ENCODE results near the gene SCRT2. TPM values are rescaled to one million over a fixed set of nuclear protein-coding genes. Genes with fewer than 3 reads are reported as not detected.

Gene SCRT2
- total RNA-seq, 1 experiment from 2014 or later: not detected

- CTCF ChIA-PET: interaction anchor here (0.6 to 3.0 kb wide), 2 partner anchors 80 to 85 kb away, joined by 3 to 20 read pairs; no protein-coding TSS in a partner anchor
- BruUV-seq (replicated peaks): no TSS peak
- Histone ChIP-seq H3K36me3 (ENCODE audit: control insufficient read depth, insufficient read depth, low read length) (peaks cover 3% of the 10 kb centered on the region; the same call in 1 of the 2 replicates), H3K27me3 (ENCODE audit: control insufficient read depth, insufficient read depth, low read length) (no peaks in the 10 kb centered on the region), H3K27ac (ENCODE audit: low read length) (no peak overlapping the region), H3K4me3 (ENCODE audit: low read depth in 2 of 2, low read length in 2 of 2) (no peak overlapping the region), H3K9me3 (ENCODE audit: control insufficient read depth, insufficient read depth, low read depth, low read length) (peaks cover 5% of the 10 kb centered on the region; the same call in 1 of the 2 replicates), H3K4me1 (ENCODE audit: control insufficient read depth, insufficient read depth, low read length) (peaks cover 13% of the 10 kb centered on the region)
- no peak for DNase-seq (ENCODE audit: low read depth, low spot score)
- intact Hi-C loops (cut with micrococcal nuclease; ENCODE audit: unreplicated experiment) (no loop called here), in situ Hi-C loops (cut with HindIII; ENCODE audit: low pct_unique_long_range_greater_than_20kb, low sequenced_read_pairs) (no loop called here)
- POLR2A ChIA-PET: no interaction called here
- no peak for ATAC-seq
- TF ChIP-seq, protein P1, sequence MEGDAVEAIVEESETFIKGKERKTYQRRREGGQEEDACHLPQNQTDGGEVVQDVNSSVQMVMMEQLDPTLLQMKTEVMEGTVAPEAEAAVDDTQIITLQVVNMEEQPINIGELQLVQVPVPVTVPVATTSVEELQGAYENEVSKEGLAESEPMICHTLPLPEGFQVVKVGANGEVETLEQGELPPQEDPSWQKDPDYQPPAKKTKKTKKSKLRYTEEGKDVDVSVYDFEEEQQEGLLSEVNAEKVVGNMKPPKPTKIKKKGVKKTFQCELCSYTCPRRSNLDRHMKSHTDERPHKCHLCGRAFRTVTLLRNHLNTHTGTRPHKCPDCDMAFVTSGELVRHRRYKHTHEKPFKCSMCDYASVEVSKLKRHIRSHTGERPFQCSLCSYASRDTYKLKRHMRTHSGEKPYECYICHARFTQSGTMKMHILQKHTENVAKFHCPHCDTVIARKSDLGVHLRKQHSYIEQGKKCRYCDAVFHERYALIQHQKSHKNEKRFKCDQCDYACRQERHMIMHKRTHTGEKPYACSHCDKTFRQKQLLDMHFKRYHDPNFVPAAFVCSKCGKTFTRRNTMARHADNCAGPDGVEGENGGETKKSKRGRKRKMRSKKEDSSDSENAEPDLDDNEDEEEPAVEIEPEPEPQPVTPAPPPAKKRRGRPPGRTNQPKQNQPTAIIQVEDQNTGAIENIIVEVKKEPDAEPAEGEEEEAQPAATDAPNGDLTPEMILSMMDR (IDR thresholded peaks at IDR 0.05): no peak
- no peak for TF ChIP-seq TCF7L2 (IDR thresholded peaks at IDR 0.05; ENCODE audit: low read depth, low read length)
- TF ChIP-seq POLR2AphosphoS5 (IDR thresholded peaks at IDR 0.05; ENCODE audit: low read depth, low read length): no peak
- no peak for TF ChIP-seq SIN3A (IDR thresholded peaks at IDR 0.05; ENCODE audit: borderline replicate concordance, insufficient read depth, low read depth, low read length)
- no peak for TF ChIP-seq REST (IDR thresholded peaks at IDR 0.05; ENCODE audit: insufficient read depth in 1 of 2, low read depth in 2 of 2, low read length in 1 of 2)
Measured at GRCh38 chr20:646868-647233, 28.8 kb downstream of the SCRT2 start.

GRCh38 chr20:646107-646867, 29.3 kb downstream of the SCRT2 start:
- ChIA-PET CTCF (interaction anchor here (0.6 to 3.0 kb wide), 8 partner anchors 19 to 299 kb away, joined by 3 to 20 read pairs (median 3); no protein-coding TSS in a partner anchor), POLR2A (interaction anchor here (0.5 to 0.6 kb wide), 3 partner anchors 33 to 54 kb away, joined by 3 to 4 read pairs (median 3); no protein-coding TSS in a partner anchor)
- in situ Hi-C loops (cut with HindIII; ENCODE audit: low pct_unique_long_range_greater_than_20kb, low sequenced_read_pairs): no loop called here

More at GRCh38 chr20:646107-646867, 29.3 kb downstream of the SCRT2 start:
- peaks cover 5% of the 10 kb centered on the region; the same call in 1 of the 2 replicates for H3K9me3 ChIP-seq (ENCODE audit: control insufficient read depth, insufficient read depth, low read depth, low read length)
- H3K27ac ChIP-seq (ENCODE audit: low read length): no peak overlapping the region
- H3K4me3 ChIP-seq (ENCODE audit: low read depth in 2 of 2, low read length in 2 of 2): no peak overlapping the region
- DNase-seq (ENCODE audit: low read depth, low spot score) (no peak), ATAC-seq (no peak; the same call in 1 of the 2 replicates)
- H3K27me3 ChIP-seq (ENCODE audit: control insufficient read depth, insufficient read depth, low read length): no peaks in the 10 kb centered on the region
- peaks cover 9% of the 10 kb centered on the region for H3K4me1 ChIP-seq (ENCODE audit: control insufficient read depth, insufficient read depth, low read length)
- TF ChIP-seq SIN3A (IDR thresholded peaks at IDR 0.05; ENCODE audit: borderline replicate concordance, insufficient read depth, low read depth, low read length) (no peak), POLR2AphosphoS5 (IDR thresholded peaks at IDR 0.05; ENCODE audit: low read depth, low read length) (no peak), TCF7L2 (IDR thresholded peaks at IDR 0.05; ENCODE audit: low read depth, low read length) (no peak), REST (IDR thresholded peaks at IDR 0.05; ENCODE audit: insufficient read depth in 1 of 2, low read depth in 2 of 2, low read length in 1 of 2) (no peak)
- TF ChIP-seq, protein P1 (IDR thresholded peaks at IDR 0.05): no peak
- intact Hi-C loops (cut with micrococcal nuclease; ENCODE audit: unreplicated experiment): no loop called here
- no TSS peak for BruUV-seq (replicated peaks)
- peaks cover 3% of the 10 kb centered on the region; the same call in 1 of the 2 replicates for H3K36me3 ChIP-seq (ENCODE audit: control insufficient read depth, insufficient read depth, low read length)

Measured in Panc1 (cell line).